IPS-18c (cell line): ENCODE data around the gene ATP8B1.
"Not testable (repeated sequence)": the region's sequence is repeated elsewhere in the genome, so short reads cannot be mapped to it uniquely, and the experiment has no call there.

Source experiments
- H3K4me3 ChIP-seq: 2 replicates; pipeline ENCODE4 v1.7.0; 2013; ENCODE audit warnings: low read depth, mild to moderate bottlenecking, low read length, moderate library complexity; ENCODE audit not compliant: insufficient read depth
- H3K9me3 ChIP-seq: one replicate; pipeline ENCODE4 v1.6.1; 2013; ENCODE audit warnings: mild to moderate bottlenecking, low read length, moderate library complexity; ENCODE audit not compliant: control insufficient read depth, insufficient read depth

ATP8B1 gene

GRCh38 chr18:57719211-57719935 is 83.7 kb downstream of the ATP8B1 start:
- H3K4me3 ChIP-seq = not testable (repeated sequence)

DNA sequence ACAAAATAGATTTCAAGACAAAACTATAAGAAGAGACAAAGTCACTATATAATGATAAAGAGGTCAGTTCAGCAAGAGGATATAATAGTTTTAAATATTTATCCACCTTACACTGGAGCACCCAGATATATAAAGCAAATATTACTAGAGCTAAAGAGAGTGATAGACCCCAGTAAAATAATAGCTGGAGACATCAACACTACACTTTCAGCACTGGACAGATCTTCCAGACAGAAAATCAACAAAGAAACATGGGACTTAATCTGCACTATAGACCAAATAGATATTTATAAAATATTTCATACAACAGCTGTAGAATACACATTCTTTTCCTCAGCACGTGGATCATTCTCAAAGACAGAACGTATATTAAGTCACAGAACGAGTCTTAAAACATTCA is 86.6 kb downstream of the ATP8B1 start:
- Histone ChIP-seq H3K4me3 (no peak overlapping the region), H3K9me3 (peaks cover 2% of the 10 kb centered on the region)

More at GRCh38 chr18:57719211-57719935, 83.7 kb downstream of the ATP8B1 start:
- not testable (repeated sequence) for H3K9me3 ChIP-seq

GRCh38 chr18:57715671-57716070 is 87.4 kb downstream of the ATP8B1 start:
- Histone ChIP-seq H3K4me3 (no peak overlapping the region), H3K9me3 (peaks cover 2% of the 10 kb centered on the region)

DNA sequence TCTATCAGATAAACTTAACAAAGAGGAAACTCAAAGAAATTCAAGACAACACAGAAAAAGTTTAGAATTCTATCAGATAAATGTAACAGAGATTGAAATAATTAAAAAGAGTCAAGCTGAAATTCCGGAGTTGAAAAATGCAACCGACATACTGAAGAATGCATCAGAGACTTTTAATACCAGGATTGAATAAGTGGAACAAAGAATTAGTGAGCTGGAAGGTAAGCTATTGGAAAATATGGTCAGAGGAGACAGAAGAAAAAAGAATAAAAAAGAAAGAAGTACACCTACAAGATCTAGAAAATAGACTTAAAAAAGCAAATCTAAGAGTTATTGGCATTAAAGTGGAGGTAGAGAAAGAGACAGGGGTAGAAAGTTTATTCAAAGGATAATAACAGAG is 88.0 kb downstream of the ATP8B1 start:
- no peak overlapping the region for H3K4me3 ChIP-seq
- peaks cover 2% of the 10 kb centered on the region for H3K9me3 ChIP-seq

- Histone ChIP-seq H3K9me3 (no peaks in the 10 kb centered on the region), H3K4me3 (no peak overlapping the region)
Measured at GRCh38 chr18:57710226-57710625, 92.9 kb downstream of the ATP8B1 start.

- Histone ChIP-seq H3K9me3 (no peaks in the 10 kb centered on the region), H3K4me3 (no peak overlapping the region)
Measured at GRCh38 chr18:57709335-57709734, 93.8 kb downstream of the ATP8B1 start.

- H3K4me3 ChIP-seq = no peak overlapping the region
- no peaks in the 10 kb centered on the region for H3K9me3 ChIP-seq
Measured at GRCh38 chr18:57708288-57708687, 94.8 kb downstream of the ATP8B1 start.

GRCh38 chr18:57705832-57706595 is 97.1 kb downstream of the ATP8B1 start:
- Histone ChIP-seq H3K4me3 (no peak overlapping the region), H3K9me3 (no peaks in the 10 kb centered on the region)

DNA sequence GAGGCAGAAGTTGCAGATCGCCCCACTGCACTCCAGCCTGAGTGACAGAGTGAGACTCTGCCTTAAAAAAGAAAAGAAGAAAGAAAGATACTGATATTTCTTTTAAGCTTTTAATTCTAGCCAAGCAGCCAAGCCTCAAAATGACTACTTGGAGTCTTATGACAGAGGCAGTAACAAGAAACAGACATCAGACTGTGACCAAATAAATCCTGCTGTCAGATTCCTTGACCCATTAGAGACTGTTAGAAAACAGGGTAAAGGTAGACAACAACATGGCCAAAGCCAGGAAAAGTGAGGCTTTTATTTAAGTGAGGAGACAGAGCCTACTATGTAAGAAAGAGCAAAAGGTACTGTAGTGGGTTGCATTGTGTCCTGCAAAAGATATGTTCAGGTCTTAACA is 98.1 kb downstream of the ATP8B1 start:
- no peaks in the 10 kb centered on the region for H3K9me3 ChIP-seq

GRCh38 chr18:57698571-57699276 is 104.4 kb downstream of the ATP8B1 start:
- Histone ChIP-seq H3K4me3 (no peak overlapping the region), H3K9me3 (no peaks in the 10 kb centered on the region)

More for the DNA sequence above, 98.1 kb downstream of the ATP8B1 start:
- no peak overlapping the region for H3K4me3 ChIP-seq

DNA sequence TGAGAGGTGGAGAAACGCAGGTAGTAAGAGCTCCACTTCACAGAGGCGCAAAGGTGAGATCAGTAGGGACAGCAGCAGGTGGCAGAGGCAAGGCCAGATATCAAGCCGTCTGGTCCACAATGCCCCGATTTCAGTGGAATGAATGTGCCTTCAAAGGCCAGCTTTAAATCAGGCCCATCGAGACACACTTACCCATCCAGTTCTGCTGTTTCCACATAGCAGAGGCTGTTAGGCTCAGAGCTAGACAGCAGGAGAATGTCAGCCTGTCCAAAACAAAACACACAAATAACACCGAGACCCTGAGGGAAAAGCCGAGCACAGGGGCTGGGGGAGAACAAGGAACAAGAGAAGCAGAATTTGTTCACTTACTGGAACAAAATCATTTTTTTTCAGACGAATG is 105.7 kb downstream of the ATP8B1 start:
- no peaks in the 10 kb centered on the region for H3K9me3 ChIP-seq
- no peak overlapping the region for H3K4me3 ChIP-seq

- H3K9me3 ChIP-seq = no peaks in the 10 kb centered on the region
- no peak overlapping the region for H3K4me3 ChIP-seq
Measured at GRCh38 chr18:57696271-57696670, 106.8 kb downstream of the ATP8B1 start.

DNA sequence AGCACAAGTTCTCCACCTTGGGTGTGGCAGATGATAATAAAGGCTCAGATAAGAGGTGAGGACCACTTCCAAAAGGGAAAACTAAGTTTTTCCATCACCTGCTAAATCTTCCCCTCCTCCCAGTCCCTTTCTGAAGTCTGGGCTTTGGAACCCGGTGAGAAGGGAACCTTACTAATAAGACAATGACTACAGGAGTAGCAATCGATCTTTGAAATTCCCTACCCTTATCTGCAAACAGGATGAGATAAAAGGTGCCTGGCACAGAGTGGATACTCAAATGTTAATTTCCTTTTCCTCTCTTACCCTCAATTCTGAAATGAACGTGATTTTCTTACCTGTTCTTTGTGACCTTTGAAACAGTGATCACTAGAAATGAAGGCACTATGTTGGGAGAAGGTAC is 111.8 kb downstream of the ATP8B1 start:
- Histone ChIP-seq H3K9me3 (no peaks in the 10 kb centered on the region), H3K4me3 (no peak overlapping the region)

GRCh38 chr18:57687970-57688369 is 115.1 kb downstream of the ATP8B1 start:
- H3K9me3 ChIP-seq = no peaks in the 10 kb centered on the region
- no peak overlapping the region for H3K4me3 ChIP-seq

- H3K4me3 ChIP-seq = no peak overlapping the region
- peaks cover 4% of the 10 kb centered on the region for H3K9me3 ChIP-seq
Measured at GRCh38 chr18:57683470-57683869, 119.6 kb downstream of the ATP8B1 start.

DNA sequence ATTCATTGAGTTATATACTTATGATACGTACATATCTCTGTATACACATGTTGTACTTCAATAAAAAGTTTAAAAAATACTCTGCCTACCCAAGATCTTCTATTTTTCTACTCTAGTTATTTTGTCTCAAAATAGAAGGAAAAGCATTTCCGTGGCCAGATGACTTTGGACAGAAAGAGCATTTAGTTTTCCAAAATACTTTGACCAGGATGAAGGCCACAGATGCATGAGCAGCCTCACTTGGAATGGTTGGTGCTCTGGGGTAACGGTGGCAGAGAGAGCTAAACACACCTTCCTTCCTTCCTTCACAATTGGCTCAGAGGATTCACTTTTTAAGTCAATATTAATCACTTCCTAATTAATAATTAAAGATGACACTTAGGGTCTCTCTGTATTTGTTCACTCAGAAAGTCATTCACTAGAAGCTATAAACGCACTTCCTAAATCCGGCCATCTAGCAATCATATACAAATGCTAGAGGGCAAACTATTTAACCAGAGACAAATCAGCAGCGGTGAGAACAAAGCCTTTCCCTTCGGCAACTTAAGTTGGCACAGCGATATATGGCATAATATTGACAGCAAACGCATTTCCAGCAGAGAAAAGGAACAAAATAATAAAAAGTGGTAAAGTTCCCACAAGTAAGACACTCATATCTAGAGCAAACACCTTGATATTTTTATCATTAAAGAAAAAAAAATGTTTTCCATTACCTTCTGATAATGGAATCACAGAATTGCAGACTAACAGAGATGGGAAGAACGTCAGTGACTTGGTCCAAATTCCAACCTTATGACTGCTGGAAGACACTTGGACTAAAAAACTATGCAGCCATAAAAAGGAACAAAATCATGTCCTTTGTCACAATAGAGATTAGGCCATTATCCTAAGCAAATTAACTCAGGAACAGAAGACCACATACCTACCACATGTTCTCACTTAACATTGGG is 125.6 kb downstream of the ATP8B1 start:
- H3K9me3 ChIP-seq = peaks cover 4% of the 10 kb centered on the region
- H3K4me3 ChIP-seq = no peak overlapping the region

DNA sequence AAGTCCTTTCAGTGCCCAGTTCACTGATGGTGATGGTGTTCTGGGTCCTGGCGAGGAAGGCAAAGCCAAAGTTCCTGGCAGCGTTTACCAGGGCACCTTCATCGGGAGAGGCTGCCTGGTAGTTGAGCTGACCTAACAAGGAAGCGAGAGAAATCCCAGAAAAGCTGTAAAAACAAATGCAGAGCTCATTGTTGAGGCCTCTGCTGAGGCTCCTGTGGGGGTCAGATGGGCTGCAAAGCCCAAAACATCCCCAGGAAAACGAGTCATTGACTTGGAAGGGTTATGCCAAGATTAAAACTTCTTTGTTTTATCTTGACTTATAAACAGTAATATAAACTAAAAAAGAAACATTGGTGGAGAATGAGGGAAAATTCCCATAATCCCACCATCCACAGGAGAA is 128.2 kb downstream of the ATP8B1 start:
- no peak overlapping the region for H3K4me3 ChIP-seq
- H3K9me3 ChIP-seq = no peaks in the 10 kb centered on the region
